Mammary epithelial cell (primary cell): ENCODE measurements around the gene DDX41.

Source experiments
- EZH2 ChIP-seq: IDR thresholded peaks from 2 replicates; pipeline ENCODE4 v1.6.1; 2012; ENCODE audit warnings: low read length, inconsistent platforms, borderline replicate concordance
- TF ChIP-seq, protein P1 (sequence below), 2 donors: IDR thresholded peaks in 1 of 2; conservative IDR thresholded peaks in 1 of 2; 2 replicates each; pipeline ENCODE4 v1.5.1; 2011 to 2012; ENCODE audit warnings: inconsistent platforms in 2 of 2, low read length in 2 of 2, mild to moderate bottlenecking in 2 of 2, control low read depth in 1 of 2, low read depth in 1 of 2; ENCODE audit not compliant: insufficient read depth in 1 of 2; ENCODE audit errors: extremely low read depth in 1 of 2

DNA sequence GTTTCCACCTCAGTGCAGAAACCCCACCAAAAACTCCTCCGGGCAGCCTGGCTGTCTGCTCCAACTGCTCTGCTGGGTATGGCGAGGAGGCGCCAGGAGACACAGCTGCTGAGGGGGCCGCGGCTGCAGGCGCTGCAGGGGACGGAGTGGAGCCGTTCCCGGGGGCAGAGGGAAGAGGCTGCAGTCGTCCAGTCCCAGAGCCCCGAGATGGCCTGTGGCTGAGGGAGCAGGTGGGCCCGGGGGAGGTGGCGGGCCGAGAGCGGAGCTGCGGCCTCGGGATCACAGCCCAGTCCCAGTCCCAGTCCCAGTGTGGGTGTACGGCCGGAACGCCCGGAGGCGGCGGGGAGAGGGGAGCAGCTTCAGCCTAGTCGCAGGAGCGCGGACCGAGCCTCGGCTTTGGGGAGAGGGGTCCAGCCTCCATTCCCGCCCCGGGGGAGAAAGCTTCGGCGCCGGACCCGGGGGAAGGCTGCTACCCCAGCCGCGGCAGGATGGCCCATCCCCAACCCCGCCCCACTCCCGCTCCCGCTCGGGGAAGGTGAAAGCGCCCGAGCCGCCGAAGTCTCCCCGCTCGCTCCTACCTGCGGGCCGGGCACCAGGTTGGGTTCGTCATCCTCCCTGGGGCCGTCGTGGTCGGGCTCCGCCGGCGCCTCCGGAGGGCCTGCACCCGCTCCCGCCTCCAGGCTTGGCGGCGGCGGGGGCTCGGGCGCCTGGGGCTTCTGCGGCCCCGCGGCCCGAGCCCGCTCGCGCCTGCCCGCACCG is 37.1 kb upstream of the DDX41 start:
- TF ChIP-seq, protein P1, sequence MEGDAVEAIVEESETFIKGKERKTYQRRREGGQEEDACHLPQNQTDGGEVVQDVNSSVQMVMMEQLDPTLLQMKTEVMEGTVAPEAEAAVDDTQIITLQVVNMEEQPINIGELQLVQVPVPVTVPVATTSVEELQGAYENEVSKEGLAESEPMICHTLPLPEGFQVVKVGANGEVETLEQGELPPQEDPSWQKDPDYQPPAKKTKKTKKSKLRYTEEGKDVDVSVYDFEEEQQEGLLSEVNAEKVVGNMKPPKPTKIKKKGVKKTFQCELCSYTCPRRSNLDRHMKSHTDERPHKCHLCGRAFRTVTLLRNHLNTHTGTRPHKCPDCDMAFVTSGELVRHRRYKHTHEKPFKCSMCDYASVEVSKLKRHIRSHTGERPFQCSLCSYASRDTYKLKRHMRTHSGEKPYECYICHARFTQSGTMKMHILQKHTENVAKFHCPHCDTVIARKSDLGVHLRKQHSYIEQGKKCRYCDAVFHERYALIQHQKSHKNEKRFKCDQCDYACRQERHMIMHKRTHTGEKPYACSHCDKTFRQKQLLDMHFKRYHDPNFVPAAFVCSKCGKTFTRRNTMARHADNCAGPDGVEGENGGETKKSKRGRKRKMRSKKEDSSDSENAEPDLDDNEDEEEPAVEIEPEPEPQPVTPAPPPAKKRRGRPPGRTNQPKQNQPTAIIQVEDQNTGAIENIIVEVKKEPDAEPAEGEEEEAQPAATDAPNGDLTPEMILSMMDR (conservative IDR thresholded peaks at IDR 0.05 in 1 of 2, IDR thresholded peaks at IDR 0.05 in 1 of 2; ENCODE audit: extremely low read depth in 1 of 2, insufficient read depth in 1 of 2, low read depth in 1 of 2, low read length in 2 of 2), result no peak
- TF ChIP-seq EZH2, result no peak
